ENCODE results near the gene AHRR.

DNA sequence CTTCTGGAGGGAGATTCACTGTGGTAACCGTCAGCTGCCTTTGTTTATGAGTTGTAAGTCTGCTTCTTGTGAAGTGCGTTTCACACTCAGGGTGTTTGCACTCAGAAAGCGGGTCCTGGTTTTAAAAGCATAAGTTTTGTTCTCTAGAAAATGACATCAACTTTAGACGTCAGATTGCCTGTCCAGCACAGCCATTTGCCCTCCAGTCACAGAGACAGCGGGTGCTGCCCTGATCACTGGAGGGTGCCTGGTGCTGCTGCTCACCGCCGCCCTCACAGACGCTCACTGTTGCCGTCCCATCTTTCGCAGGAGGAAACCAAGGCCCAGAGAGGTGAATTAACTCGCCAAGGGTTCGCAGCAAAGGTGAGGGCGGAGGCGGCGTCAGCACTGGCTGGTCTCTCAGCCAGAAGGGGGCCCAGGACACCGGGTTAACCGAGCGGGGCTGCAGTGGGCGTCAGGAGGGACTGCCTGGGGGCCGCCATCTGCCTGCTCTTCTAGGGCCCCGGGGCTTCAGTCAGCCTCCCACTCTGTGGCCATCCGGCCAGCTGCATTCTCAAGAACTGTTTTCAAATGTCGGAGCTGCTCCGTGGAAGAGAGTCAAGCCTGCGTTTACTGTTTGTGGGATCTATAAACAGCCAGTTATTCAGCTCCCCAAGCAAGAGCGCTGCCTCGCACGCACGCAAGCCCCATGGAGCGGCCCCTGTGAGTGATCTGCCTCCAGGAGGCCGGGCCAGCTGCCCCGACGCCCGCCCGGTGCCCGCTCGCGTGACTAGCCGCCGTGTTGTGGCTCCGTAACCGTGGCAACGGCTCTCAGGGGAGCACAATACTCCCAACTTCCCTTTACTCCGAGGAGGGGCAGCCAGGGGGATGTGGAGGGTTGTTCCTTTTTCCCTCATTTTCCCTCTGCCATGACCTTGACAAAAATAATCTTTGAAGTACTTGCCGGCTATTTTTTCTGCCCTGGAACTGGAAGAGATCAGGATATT is 78.1 kb downstream of the AHRR start:
- TF ChIP-seq CTCF (IDR thresholded peaks at IDR 0.05) (no peak), POLR2A (IDR thresholded peaks at IDR 0.05) (no peak)
